A549 (cell line): ENCODE measurements around the gene OSTF1. TPM values are rescaled to one million over a fixed set of nuclear protein-coding genes. Genes with fewer than 3 reads are reported as not detected.

ENCODE experiments used
- ATAC-seq, 2 experiments: fragments of 200-7000 bp in 1 of 2; fragments of >200 bp in 1 of 2; cut with Nextera tagmentation in 1 of 2; cut with Tn5 transposase in 1 of 2; 3 replicates each; pipeline versions ENCODE4 v1.8.0 to v1.9.1; 2018 to 2020; ENCODE audit warnings: mild to moderate bottlenecking in 1 of 2, moderate library complexity in 1 of 2
- CTCF ChIA-PET: fragments of 300-600 bp; sonication (Branson Sonifier 250); formaldehyde crosslinking; extraction: SDS; loops from one replicate; lab custom pipeline; 2021; ENCODE audit warnings: antibody characterized with exemption, inconsistent platforms; lab: Yijun Ruan, JAX
- POLR2A ChIA-PET: fragments of 350-600 bp; formaldehyde crosslinking; extraction: SDS; loops from one replicate; lab custom pipeline; 2021; ENCODE audit warnings: antibody characterized with exemption, inconsistent platforms; lab: Yijun Ruan, JAX
- DNase-seq, 2 experiments: peaks; one replicate each; pipeline versions ENCODE4 v3.0.0 to v3.0.0-alpha.2; 2011 to 2016; ENCODE audit warnings: low read depth in 1 of 2, low spot score in 1 of 2
- FAIRE-seq: peaks from 2 replicates; lab custom pipeline; 2011; peaks lifted over from hg19 to GRCh38; lab: Jason Lieb, UNC
- H3K27ac ChIP-seq, 2 experiments: fragments of >200 bp; sonication (Bioruptor Twin); formaldehyde crosslinking; 3 replicates each; pipeline ENCODE4 v1.5.1; 2016 to 2017
- H3K4me1 ChIP-seq: fragments of >200 bp; sonication (Bioruptor Twin); formaldehyde crosslinking; 3 replicates; pipeline ENCODE4 v1.6.1; 2016
- H3K4me2 ChIP-seq: fragments of >200 bp; sonication (Bioruptor Twin); formaldehyde crosslinking; 3 replicates; pipeline ENCODE4 v1.6.1; 2016
- H3K4me3 ChIP-seq: fragments of >200 bp; sonication (Bioruptor Twin); formaldehyde crosslinking; 3 replicates; pipeline ENCODE4 v1.5.1; 2016
- H3K9me3 ChIP-seq: fragments of >200 bp; sonication (Bioruptor Twin); formaldehyde crosslinking; 3 replicates; pipeline ENCODE4 v1.6.1; 2016
- CBX2 ChIP-seq: fragments of 200-600 bp; sonication (generic); IDR thresholded peaks from 2 replicates; pipeline ENCODE4 v1.6.1; 2016; ENCODE audit warnings: low read depth, mild to moderate bottlenecking, borderline replicate concordance
- CHD2 ChIP-seq: fragments of 150-350 bp; IDR thresholded peaks from 2 replicates; pipeline ENCODE4 v1.6.1; 2014; ENCODE audit warnings: low read length; ENCODE audit not compliant: partially characterized antibody
- CTCF ChIP-seq: fragments of >200 bp; sonication (Bioruptor Twin); formaldehyde crosslinking; IDR thresholded peaks from 3 replicates; pipeline ENCODE4 v1.5.1; 2016
- E2F6 ChIP-seq: IDR thresholded peaks from 2 replicates; pipeline ENCODE4 v1.6.1; 2012; ENCODE audit warnings: low read depth, borderline replicate concordance
- EHMT2 ChIP-seq: fragments of 200-600 bp; sonication (generic); IDR thresholded peaks from 2 replicates; pipeline ENCODE4 v1.6.1; 2016; ENCODE audit warnings: antibody characterized with exemption, low read depth, mild to moderate bottlenecking, moderate library complexity
- GATA3 ChIP-seq: IDR thresholded peaks from 2 replicates; pipeline ENCODE4 v1.6.1; 2012; ENCODE audit warnings: borderline replicate concordance
- HEYL ChIP-seq: fragments of 250-450 bp; sonication (Bioruptor Pico); IDR thresholded peaks from 2 replicates; pipeline ENCODE4 v1.8.0; 2021; ENCODE audit warnings: mild to moderate bottlenecking, moderate library complexity
- HOXB5 ChIP-seq: fragments of 250-450 bp; sonication (Bioruptor Pico); IDR thresholded peaks from 2 replicates; pipeline ENCODE4 v1.5.0; 2020; ENCODE audit warnings: mild to moderate bottlenecking, moderate library complexity
- MAX ChIP-seq: IDR thresholded peaks from 2 replicates; pipeline ENCODE4 v1.6.1; 2012
- MYC ChIP-seq: IDR thresholded peaks from 2 replicates; pipeline ENCODE4 v1.6.1; 2012; ENCODE audit warnings: mild to moderate bottlenecking, inconsistent platforms, low read length, improper control_type of control experiment, borderline replicate concordance
- NR3C1 ChIP-seq: fragments of >200 bp; sonication (Bioruptor Twin); formaldehyde crosslinking; IDR thresholded peaks from 3 replicates; pipeline ENCODE4 v1.6.1; 2017
- PBX3 ChIP-seq: IDR thresholded peaks from 2 replicates; pipeline ENCODE4 v1.6.1; 2012
- PHF8 ChIP-seq: fragments of 200-600 bp; sonication (generic); IDR thresholded peaks from 2 replicates; pipeline ENCODE4 v1.6.1; 2016; ENCODE audit warnings: low read depth, mild to moderate bottlenecking, antibody characterized with exemption, moderate library complexity, borderline replicate concordance
- POLR2A ChIP-seq: IDR thresholded peaks from 2 replicates; pipeline ENCODE4 v1.6.1; 2012; ENCODE audit warnings: mild to moderate bottlenecking, low read length
- RAD21 ChIP-seq, 2 experiments: fragments of >200 bp in 1 of 2; sonication (Bioruptor Twin) in 1 of 2; formaldehyde crosslinking in 1 of 2; IDR thresholded peaks in 1 of 2; conservative IDR thresholded peaks in 1 of 2; 2 replicates in 1 of 2; 3 replicates in 1 of 2; pipeline ENCODE4 v1.6.1; 2012 to 2018; ENCODE audit warnings: inconsistent platforms in 1 of 2
- RCOR1 ChIP-seq: fragments of 150-350 bp; IDR thresholded peaks from 2 replicates; pipeline ENCODE4 v1.6.1; 2014; ENCODE audit warnings: antibody characterized with exemption, low read length, low read depth
- REST ChIP-seq: fragments of 200-600 bp; sonication (generic); IDR thresholded peaks from 2 replicates; pipeline ENCODE4 v1.6.1; 2016; ENCODE audit warnings: antibody characterized with exemption, mild to moderate bottlenecking, moderate library complexity
- RFX5 ChIP-seq: fragments of 450-650 bp; IDR thresholded peaks from 2 replicates; pipeline ENCODE4 v1.7.1; 2014; ENCODE audit warnings: antibody characterized with exemption, mild to moderate bottlenecking, moderate library complexity
- RNF2 ChIP-seq: fragments of 200-600 bp; sonication (generic); IDR thresholded peaks from 2 replicates; pipeline ENCODE4 v1.6.1; 2016; ENCODE audit warnings: low read depth, mild to moderate bottlenecking, antibody characterized with exemption, moderate library complexity, borderline replicate concordance
- SMC3 ChIP-seq: fragments of >200 bp; sonication (Bioruptor Twin); formaldehyde crosslinking; IDR thresholded peaks from 3 replicates; pipeline ENCODE4 v1.6.1; 2018; ENCODE audit warnings: inconsistent platforms
- SREBF2 ChIP-seq: fragments of 450-650 bp; IDR thresholded peaks from 2 replicates; pipeline ENCODE4 v1.6.1; 2014; ENCODE audit warnings: mild to moderate bottlenecking, moderate library complexity
- TP53 ChIP-seq: fragments of 250-450 bp; sonication (Bioruptor Pico); IDR thresholded peaks from 2 replicates; pipeline ENCODE4 v1.5.0; 2021; ENCODE audit warnings: mild to moderate bottlenecking, moderate library complexity
- ZC3H11A ChIP-seq: fragments of 450-650 bp; IDR thresholded peaks from 2 replicates; pipeline ENCODE4 v1.6.1; 2014; ENCODE audit warnings: antibody characterized with exemption, mild to moderate bottlenecking
- WGBS: methylation state at CpG from one replicate; pipeline ENCODE4 v1.1.6; 2017; ENCODE audit errors: missing lambda C conversion rate; 5-methylcytosine and 5-hydroxymethylcytosine counted together
- polyA plus RNA-seq, 4 experiments: library from polyadenylated mRNA; depleted of rRNA in 3 of 4; stranded (reverse); fragments of >200 nt; fragmentation: RNase III in 1 of 4; extraction: RNeasy Plus Mini Kit Qiagen cat#74134 plus additional on column Dnase treatment in 1 of 4; gene quantifications; 2 replicates in 3 of 4; 3 replicates in 1 of 4; pipeline ENCODE4 v1.2.3, GENCODE V29; 2011 to 2017

Gene OSTF1
- polyA plus RNA-seq, 2 of the 4 experiments (the other 2 are of a cell fraction), result 12.7 to 13.3 TPM

GRCh38 chr9:75053869-75054268, 34.4 kb upstream of the OSTF1 start:
- no peak for DNase-seq
- no peak for FAIRE-seq
- POLR2A ChIA-PET, result interaction anchor here (1.1 kb wide), 1 partner anchor 25 kb away, joined by 6 read pairs; no protein-coding TSS in a partner anchor
- Histone ChIP-seq H3K4me3 (no peak overlapping the region), H3K9me3 (0 out of 3 replicates have a peak, but pooled peaks cover 3% of the 10 kb centered on the region), H3K4me2 (no peak overlapping the region), H3K27ac (no peak overlapping the region)
- 86% methylated on average over 1 of the region's 1 CpG for WGBS
- no peak for ATAC-seq
- no peak for TF ChIP-seq ZC3H11A
- TF ChIP-seq POLR2A, result no peak
- no peak for TF ChIP-seq CBX2
- no peak for TF ChIP-seq PBX3
- TF ChIP-seq MAX, result no peak
- TF ChIP-seq SREBF2, result no peak
- no peak for TF ChIP-seq NR3C1
- TF ChIP-seq REST, result no peak
- TF ChIP-seq GATA3, result no peak
- TF ChIP-seq CTCF, result no peak
- no peak for TF ChIP-seq PHF8
- no peak for TF ChIP-seq RAD21 (conservative IDR thresholded peaks at IDR 0.05 in 1 of 2, IDR thresholded peaks at IDR 0.05 in 1 of 2)
- no peak for TF ChIP-seq HEYL (CRISPR knock-in tag)
- TF ChIP-seq E2F6, result no peak
- TF ChIP-seq, all 56 proteins: peak for 0
- no peaks in the 10 kb centered on the region for H3K4me1 ChIP-seq
- CTCF ChIA-PET, result interaction anchor here (1.1 to 1.5 kb wide), 3 partner anchors 7 to 279 kb away, joined by 3 to 4 read pairs (median 4); no protein-coding TSS in a partner anchor

GRCh38 chr9:75054368-75055001, 33.8 kb upstream of the OSTF1 start:
- ChIA-PET POLR2A (interaction anchor here (0.5 to 1.1 kb wide), 2 partner anchors 26 to 102 kb away, joined by 5 to 6 read pairs; no protein-coding TSS in a partner anchor), CTCF (interaction anchor here (1.1 to 1.5 kb wide), 2 partner anchors 8 to 11 kb away, joined by 3 to 4 read pairs; no protein-coding TSS in a partner anchor)
- DNase-seq (no peak), ATAC-seq (no peak), FAIRE-seq (no peak)
- no peak overlapping the region for H3K27ac ChIP-seq
- 0 out of 3 replicates have a peak, but pooled peaks cover 3% of the 10 kb centered on the region for H3K9me3 ChIP-seq
- WGBS, result 56% methylated on average over 5 of the region's 5 CpGs
- no peaks in the 10 kb centered on the region for H3K4me1 ChIP-seq
- TF ChIP-seq EHMT2 (no peak), MYC (no peak), RCOR1 (no peak), POLR2A (no peak), SMC3 (no peak), RFX5 (no peak), RNF2 (no peak), RAD21 (conservative IDR thresholded peaks at IDR 0.05 in 1 of 2, IDR thresholded peaks at IDR 0.05 in 1 of 2) (no peak), HEYL (CRISPR knock-in tag) (no peak), HOXB5 (CRISPR knock-in tag) (no peak), TP53 (no peak), CHD2 (no peak)
- H3K4me2 ChIP-seq, result no peak overlapping the region
- H3K4me3 ChIP-seq, result no peak overlapping the region
